Ovary (tissue), 9 donors: ENCODE measurements around the gene ZNF814. TPM values are rescaled to one million over a fixed set of nuclear protein-coding genes. Genes with fewer than 3 reads are reported as not detected.
A peak's percentile ranks its signal among the peaks of the same experiment; 100 is the strongest.
"Not testable (repeated sequence)": the region's sequence is repeated elsewhere in the genome, so short reads cannot be mapped to it uniquely, and the experiment has no call there.

ENCODE experiments used
- DNase-seq, 5 donors: peaks; one replicate each; pipeline ENCODE4 v3.0.0-alpha.2; 2019 to 2020
- H3K27ac ChIP-seq, 2 donors: fragments of 200-600 bp; one replicate each; pipeline versions ENCODE4 v1.5.1 to v1.8.0; 2019 to 2022
- H3K27me3 ChIP-seq: fragments of 200-600 bp; one replicate; pipeline ENCODE4 v1.8.0; 2022
- H3K36me3 ChIP-seq: fragments of 200-600 bp; sonication (generic); one replicate; pipeline ENCODE4 v1.5.1; 2019
- H3K4me1 ChIP-seq: one replicate; pipeline ENCODE4 v1.8.1; 2013; ENCODE audit warnings: mild to moderate bottlenecking, moderate library complexity; ENCODE audit not compliant: insufficient read depth
- H3K4me3 ChIP-seq: fragments of 200-600 bp; sonication (generic); one replicate; pipeline ENCODE4 v1.5.1; 2017
- H3K9me3 ChIP-seq, 2 donors: fragments of 200-600 bp in 1 of 2; sonication (generic) in 1 of 2; one replicate each; pipeline versions ENCODE4 v1.5.1 to v1.8.1; 2013 to 2019; ENCODE audit warnings: mild to moderate bottlenecking in 1 of 2, moderate library complexity in 1 of 2
- CTCF ChIP-seq, 3 donors: fragments of 450-650 bp in 2 of 3; fragments of 200-600 bp in 1 of 3; IDR thresholded peaks; one replicate each; pipeline versions ENCODE4 v1.5.1 to v1.8.0; 2016 to 2022; ENCODE audit warnings: antibody characterized with exemption in 3 of 3, mild to moderate bottlenecking in 1 of 3
- EP300 ChIP-seq: sonication (generic); formaldehyde crosslinking; IDR thresholded peaks from one replicate; pipeline ENCODE4 v1.6.1; 2017; ENCODE audit warnings: antibody characterized with exemption
- POLR2A ChIP-seq: fragments of 450-650 bp; IDR thresholded peaks from one replicate; pipeline ENCODE4 v1.6.1; 2017; ENCODE audit warnings: antibody characterized with exemption, mild to moderate bottlenecking, moderate library complexity
- WGBS, 3 donors: extraction: QIAGEN DNeasy Blood & Tissue Kit in 1 of 3; methylation state at CpG; one replicate each; pipeline versions ENCODE4 v1.1.5 to v1.1.7; 2013 to 2017; 5-methylcytosine and 5-hydroxymethylcytosine counted together
- intact Hi-C, 4 donors: fragments of 100-400 bp; cut with DNase I; formaldehyde crosslinking; loops; one replicate each; pipeline versions ENCODE4 v1.11.0 to v1.15.1; 2022 to 2023
- polyA plus RNA-seq, 2 donors: library from polyadenylated mRNA; stranded (reverse); fragments of 200-250 nt in 1 of 2; fragments of 350-450 nt in 1 of 2; fragmentation: Illumina TruSeq in 1 of 2; extraction: RNeasy Lipid Tissue Mini Kit (QIAGEN cat#74804) in 1 of 2; gene quantifications; one replicate each; pipeline ENCODE4 v1.2.3, GENCODE V29; 2013 to 2014
- total RNA-seq, 7 donors: library from RNA; depleted of rRNA in 2 of 7; stranded (reverse); fragments of >200 nt in 2 of 7; fragmentation: NEBNext Ultra II Directional in 3 of 7; extraction: Animal tissue kit (Norgen Biotek cat#: 25700) in 3 of 7; gene quantifications; one replicate each; pipeline versions ENCODE4 v1.1.0 to v1.2.4, GENCODE V29; 2016 to 2023
- donor health status: DM: no; HTN: no; CAD: no; lungs with moderate emphysema.
- donor health status: DM: no; HTN: no; CAD: no.
- donor health status: Bipolar disorder and iron deficiency.
- donor health status: DM: yes; HTN: yes; CAD: no.
- donor health status: DM: no; HTN: no; CAD: no.
- donor health status: DM: yes; HTN: yes; CAD: no.

Gene ZNF814
- total and polyA plus RNA-seq, 9 donors: 4.6 to 31.6 (median 12.3) TPM

- TF ChIP-seq POLR2A (peak; percentile 19), EP300 (no peak), CTCF (IDR thresholded peaks at IDR 0.05) (peak; percentile 22 to 58 (median 31))
- peak within 1 kb of the TSS in 1 of 2 donors; percentile 19 for H3K27ac ChIP-seq
- intact Hi-C loops: no loop called here
- no peaks in the 10 kb centered on the region for H3K9me3 ChIP-seq
- H3K4me3 ChIP-seq: peak within 1 kb of the TSS; percentile 46
- peak; percentile 63 to 80 (median 77) for DNase-seq
- 10 to 18% (median 17%) methylated on average over 22 of the region's 22 CpGs for WGBS, 3 donors
- H3K4me1 ChIP-seq: peaks cover 6% of the 10 kb centered on the region
- H3K27me3 ChIP-seq: no peaks in the 10 kb centered on the region
- no peaks in the 10 kb centered on the region for H3K36me3 ChIP-seq
Measured at GRCh38 chr19:57830071-57830602, 58.7 kb downstream of the ZNF814 start, which contains the start of gene ZNF587B. TSS of gene ZNF587B (plus strand) at chr19:57830299. CDS start at chr19:57830529, 230 bp downstream.

GRCh38 chr19:57829316-57829715 is 59.5 kb downstream of the ZNF814 start:
- WGBS, 3 donors: 9 to 13% (median 11%) methylated on average over 5 of the region's 5 CpGs
- no peak for DNase-seq
- intact Hi-C loops: no loop called here
- H3K27me3 ChIP-seq: no peaks in the 10 kb centered on the region
- no peak overlapping the region for H3K4me3 ChIP-seq
- no peaks in the 10 kb centered on the region for H3K36me3 ChIP-seq
- H3K9me3 ChIP-seq: no peaks in the 10 kb centered on the region
- TF ChIP-seq CTCF (IDR thresholded peaks at IDR 0.05) (no peak), POLR2A (no peak)
- H3K4me1 ChIP-seq: peaks cover 6% of the 10 kb centered on the region
- no peak overlapping the region for H3K27ac ChIP-seq

DNA sequence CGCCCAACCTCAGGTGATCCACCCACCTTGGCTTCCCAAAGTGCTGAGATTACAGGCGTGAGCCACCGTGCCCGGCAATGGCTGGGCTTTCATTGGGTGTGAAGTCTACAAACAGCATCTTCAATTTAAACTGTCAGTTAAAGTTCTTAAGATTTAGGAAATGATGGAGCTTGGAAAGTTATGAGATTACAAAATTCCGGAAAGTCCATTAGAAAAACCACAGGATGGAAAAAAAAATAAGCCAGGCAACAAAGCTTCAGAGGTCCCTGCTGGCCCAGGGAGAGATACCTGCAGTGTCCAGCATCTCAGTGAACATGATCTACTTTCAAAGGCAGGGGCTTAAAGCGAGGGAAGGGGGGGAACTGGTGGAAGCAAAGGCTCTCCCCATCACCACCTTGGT is 63.3 kb downstream of the ZNF814 start:
- H3K9me3 ChIP-seq: no peaks in the 10 kb centered on the region
- H3K27ac ChIP-seq: no peak overlapping the region
- H3K4me1 ChIP-seq: peaks cover 6% of the 10 kb centered on the region
- intact Hi-C loops: no loop called here
- H3K36me3 ChIP-seq: no peaks in the 10 kb centered on the region
- DNase-seq: no peak
- H3K4me3 ChIP-seq: no peak overlapping the region
- WGBS, 3 donors: 89 to 91% (median 89%) methylated on average over 6 of the region's 6 CpGs
- no peaks in the 10 kb centered on the region for H3K27me3 ChIP-seq
- TF ChIP-seq EP300: no peak
- no peak for TF ChIP-seq POLR2A
- no peak for TF ChIP-seq CTCF (IDR thresholded peaks at IDR 0.05)

- H3K27me3 ChIP-seq, intact Hi-C loops, H3K36me3 ChIP-seq, H3K4me3 ChIP-seq, DNase-seq, H3K9me3 ChIP-seq, H3K4me1 ChIP-seq, H3K27ac ChIP-seq: not testable (repeated sequence)
- 66 to 76% (median 75%) methylated on average over 4 of the region's 4 CpGs for WGBS, 3 donors
Measured at GRCh38 chr19:57823608-57824007, 65.2 kb downstream of the ZNF814 start.

GRCh38 chr19:57823155-57823554 is 65.7 kb downstream of the ZNF814 start:
- 60 to 77% (median 77%) methylated on average over 2 of the region's 2 CpGs for WGBS, 3 donors
- H3K36me3 ChIP-seq, H3K9me3 ChIP-seq, H3K27me3 ChIP-seq, H3K4me1 ChIP-seq, intact Hi-C loops, H3K4me3 ChIP-seq, H3K27ac ChIP-seq, DNase-seq: not testable (repeated sequence)

GRCh38 chr19:57821501-57821900 is 67.3 kb downstream of the ZNF814 start:
- H3K36me3 ChIP-seq, H3K4me1 ChIP-seq, intact Hi-C loops, H3K9me3 ChIP-seq, H3K27me3 ChIP-seq, H3K4me3 ChIP-seq, DNase-seq, H3K27ac ChIP-seq: not testable (repeated sequence)
- 92 to 100% (median 100%) methylated on average over 2 to 3 of the region's 3 CpGs for WGBS, 3 donors

GRCh38 chr19:57821095-57821494 is 67.7 kb downstream of the ZNF814 start:
- H3K27me3 ChIP-seq, H3K4me3 ChIP-seq, H3K36me3 ChIP-seq, H3K27ac ChIP-seq, H3K9me3 ChIP-seq, intact Hi-C loops, DNase-seq, H3K4me1 ChIP-seq: not testable (repeated sequence)
- WGBS, 3 donors: 55 to 77% (median 64%) methylated on average over 3 of the region's 3 CpGs
